ENCODE data around the gene ANKDD1A.

ANKDD1A gene

DNA sequence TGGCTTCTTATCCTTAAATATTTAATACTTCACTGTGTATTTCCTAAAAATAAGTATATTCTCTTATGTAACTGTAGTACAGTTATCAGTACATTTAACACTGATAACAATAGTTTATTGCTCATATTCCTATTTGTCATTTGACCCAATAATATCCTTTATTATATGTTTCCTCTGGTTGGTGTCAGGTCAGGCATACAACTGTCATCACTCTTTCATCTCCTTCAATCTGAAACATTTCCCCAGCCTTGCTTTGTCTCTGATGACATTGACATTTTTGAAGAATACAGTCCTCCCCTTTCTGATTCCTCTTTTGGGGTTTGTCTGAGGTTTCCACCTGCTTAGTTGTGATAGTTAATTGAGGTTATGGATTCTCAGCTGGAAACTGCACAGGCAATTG is 42.2 kb upstream of the ANKDD1A start:
- no peak overlapping the region for H3K27ac ChIP-seq
- TF ChIP-seq CTCF (conservative IDR thresholded peaks at IDR 0.05) (no peak), ZFX (IDR thresholded peaks at IDR 0.05) (no peak)

DNA sequence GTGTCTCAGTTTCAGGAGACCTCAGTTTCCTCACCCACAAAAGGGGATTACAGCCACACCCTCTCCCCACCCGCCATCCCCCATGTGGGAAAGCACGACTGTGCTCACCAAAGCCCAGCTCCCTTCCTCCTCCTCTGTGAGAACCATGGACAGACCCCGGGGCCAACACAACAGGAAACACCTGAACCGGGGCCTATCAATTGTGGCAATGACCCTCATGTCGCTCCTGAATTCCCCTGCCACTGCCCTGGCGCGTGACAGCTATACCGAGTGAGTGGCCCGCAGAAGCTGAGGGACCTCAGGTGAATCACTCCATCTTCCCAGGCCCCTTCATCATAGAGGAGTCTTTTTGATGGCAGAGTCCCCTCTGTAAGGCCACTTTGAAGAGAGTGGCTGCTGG is 41.3 kb upstream of the ANKDD1A start:
- no peak for TF ChIP-seq ZFX (IDR thresholded peaks at IDR 0.05)
- no peak for TF ChIP-seq CTCF (conservative IDR thresholded peaks at IDR 0.05)
- no peak overlapping the region for H3K27ac ChIP-seq

DNA sequence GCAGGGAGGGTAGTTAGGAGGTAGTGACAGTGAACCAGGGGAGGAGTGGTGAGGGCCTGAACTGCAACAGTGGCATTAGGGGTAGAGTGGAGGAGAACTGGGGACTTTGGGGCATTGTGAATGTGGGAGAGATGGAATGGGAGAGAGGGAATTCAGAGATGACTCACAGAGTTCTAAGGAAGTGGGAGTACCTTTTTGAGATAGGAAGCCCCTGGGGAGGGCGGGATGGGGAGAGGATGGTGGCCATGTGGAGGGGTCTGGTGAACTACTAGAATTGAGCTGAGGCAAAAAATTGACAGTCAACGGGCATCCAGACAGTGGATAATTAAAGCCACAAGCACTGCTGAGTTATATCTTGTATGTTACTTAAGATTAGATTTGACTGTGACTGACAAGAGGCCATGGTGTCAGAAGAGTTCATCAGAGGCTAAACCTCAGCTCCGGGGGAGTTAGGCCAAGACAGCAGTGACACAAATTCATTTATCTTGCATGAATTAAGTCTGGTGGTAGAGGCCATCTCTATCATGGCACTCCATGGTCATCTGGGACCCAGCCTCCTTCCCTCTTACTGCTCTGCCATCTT is 36.0 kb upstream of the ANKDD1A start:
- TF ChIP-seq ZFX (IDR thresholded peaks at IDR 0.05) (no peak), CTCF (conservative IDR thresholded peaks at IDR 0.05) (no peak)
- H3K27ac ChIP-seq, result no peak overlapping the region

- TF ChIP-seq ZFX (IDR thresholded peaks at IDR 0.05), result 0 out of 2 replicates have a peak, but pooled peaks have one; percentile 21
- no peak for TF ChIP-seq CTCF (conservative IDR thresholded peaks at IDR 0.05)
- H3K27ac ChIP-seq, result peak overlapping the region; percentile 35
Measured at GRCh38 chr15:64877435-64877834, 34.3 kb upstream of the ANKDD1A start.

GRCh38 chr15:64878705-64879104 is 33.0 kb upstream of the ANKDD1A start:
- no peak for TF ChIP-seq ZFX (IDR thresholded peaks at IDR 0.05)
- TF ChIP-seq CTCF (conservative IDR thresholded peaks at IDR 0.05), result no peak
- no peak overlapping the region for H3K27ac ChIP-seq

DNA sequence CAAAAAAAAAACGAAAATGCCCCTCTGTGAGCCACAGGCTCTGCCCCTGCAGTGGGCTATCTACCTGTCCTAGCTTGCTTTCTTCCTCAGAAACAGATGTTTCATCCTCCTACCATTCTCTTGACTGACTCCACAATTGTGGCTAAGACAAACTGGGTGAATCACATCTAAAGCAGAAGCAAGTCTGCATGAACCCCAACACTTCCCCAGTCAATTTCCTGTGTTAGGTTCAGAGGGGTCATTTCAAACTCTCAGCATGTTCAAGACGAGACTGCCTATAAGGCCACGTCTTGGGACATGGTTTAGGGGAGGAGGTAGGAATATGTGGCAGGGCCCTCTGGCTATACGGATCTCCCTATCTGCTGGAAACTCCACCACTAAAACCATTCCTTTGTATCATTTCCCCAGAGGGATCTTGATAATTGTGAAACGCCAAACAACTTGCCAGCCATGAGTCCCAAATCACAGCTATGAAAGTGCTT is 28.6 kb upstream of the ANKDD1A start:
- no peak for TF ChIP-seq ZFX (IDR thresholded peaks at IDR 0.05)
- no peak for TF ChIP-seq CTCF (conservative IDR thresholded peaks at IDR 0.05)
- H3K27ac ChIP-seq, result no peak overlapping the region

DNA sequence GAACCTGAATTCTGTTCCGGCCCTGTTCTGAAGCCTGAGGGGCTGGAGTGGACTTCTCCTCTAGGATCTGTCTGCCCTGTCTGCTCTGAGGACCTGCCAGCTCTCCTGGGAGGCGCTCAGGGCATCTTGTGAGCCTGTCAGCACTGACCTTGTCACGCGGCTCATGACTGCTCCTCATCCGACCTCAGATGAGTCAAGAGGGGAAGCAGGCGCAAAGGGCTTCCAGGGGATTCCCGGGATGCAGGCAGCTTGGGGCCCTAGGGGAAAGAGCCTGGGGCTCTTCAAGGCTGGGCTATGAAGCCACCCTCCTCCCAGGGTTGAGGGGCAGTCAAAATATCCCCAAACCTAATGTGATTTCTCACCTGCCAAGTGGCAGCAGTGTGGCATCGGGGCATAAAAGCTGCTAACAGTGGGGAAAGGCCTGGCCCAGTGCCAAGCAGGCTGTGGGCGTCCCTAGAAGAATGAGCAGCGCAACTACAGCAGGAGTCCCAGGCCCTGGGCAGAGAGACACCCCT is 27.6 kb upstream of the ANKDD1A start:
- TF ChIP-seq CTCF (conservative IDR thresholded peaks at IDR 0.05) (no peak), ZFX (IDR thresholded peaks at IDR 0.05) (no peak)
- no peak overlapping the region for H3K27ac ChIP-seq

All from C4-2B (cell line).